HG02840 (cell line): ENCODE results near the gene TAS1R3.

ENCODE experiments used
- ATAC-seq: cut with Tn5 transposase; IDR thresholded peaks from one replicate; pipeline ENCODE4 v1.9.1; 2021; ENCODE audit warnings: mild to moderate bottlenecking, moderate library complexity, moderate number of reproducible peaks; ENCODE audit not compliant: unreplicated experiment, low FRiP score

The TAS1R3 gene

GRCh38 chr1:1320666-1321448 is 10.2 kb upstream of the TAS1R3 start:
- ATAC-seq = no peak

- no peak for ATAC-seq
Measured at GRCh38 chr1:1321477-1321876, 9.6 kb upstream of the TAS1R3 start.

GRCh38 chr1:1322418-1322817 is 8.7 kb upstream of the TAS1R3 start:
- ATAC-seq = no peak

- no peak for ATAC-seq
Measured at GRCh38 chr1:1322952-1323351, 8.1 kb upstream of the TAS1R3 start.

- ATAC-seq = peak; percentile 28
Measured at GRCh38 chr1:1324084-1324523, 7.0 kb upstream of the TAS1R3 start.

GRCh38 chr1:1324524-1325287 is 6.4 kb upstream of the TAS1R3 start, which contains the start of the genes CPTP and INTS11:
Gene CPTP, plus strand, starts transcription at chr1:1324802. Its CDS starts 2,109 bp downstream, at chr1:1326911.
Gene INTS11, minus strand, starts transcription at chr1:1324660. Its CDS starts 52 bp downstream, at chr1:1324608.
- peak; percentile 74 for ATAC-seq

GRCh38 chr1:1325288-1326074 is 5.6 kb upstream of the TAS1R3 start:
- no peak for ATAC-seq

GRCh38 chr1:1326075-1326605 is 4.9 kb upstream of the TAS1R3 start:
- no peak for ATAC-seq

- ATAC-seq = no peak
Measured at GRCh38 chr1:1327291-1327690, 3.8 kb upstream of the TAS1R3 start.

- no peak for ATAC-seq
Measured at GRCh38 chr1:1328254-1328653, 2.8 kb upstream of the TAS1R3 start.

- ATAC-seq = no peak
Measured at GRCh38 chr1:1329304-1330210, 1.5 kb upstream of the TAS1R3 start.

GRCh38 chr1:1330366-1331067 is 563 bp upstream of the TAS1R3 start:
- no peak for ATAC-seq

- no peak for ATAC-seq
Measured at GRCh38 chr1:1332031-1332755, 1.1 kb downstream of the TAS1R3 start.

- no peak for ATAC-seq
Measured at GRCh38 chr1:1332774-1333480, 1.8 kb downstream of the TAS1R3 start.

- no peak for ATAC-seq
Measured at GRCh38 chr1:1333551-1334241, 2.6 kb downstream of the TAS1R3 start.

GRCh38 chr1:1334835-1335234 is 3.8 kb downstream of the TAS1R3 start:
- ATAC-seq = no peak

- ATAC-seq = no peak
Measured at GRCh38 chr1:1335283-1335682, 4.2 kb downstream of the TAS1R3 start.
